Keratinocyte (primary cell): Measurements from ENCODE around the gene DHRSX. TPM values are rescaled to one million over a fixed set of nuclear protein-coding genes. Genes with fewer than 3 reads are reported as not detected.
A peak's percentile ranks its signal among the peaks of the same experiment; 100 is the strongest.

Experiments used
- DNase-seq: peaks from one replicate; pipeline ENCODE4 v3.0.0-alpha.2; 2011; ENCODE audit warnings: low read depth, missing footprints, low spot score
- FAIRE-seq: peaks from 2 replicates; lab custom pipeline; 2011; peaks lifted over from hg19 to GRCh38; lab: Jason Lieb, UNC
- H2AFZ ChIP-seq: 2 replicates; pipeline ENCODE4 v1.6.0; 2012; ENCODE audit warnings: low read length, control low read depth, inconsistent platforms; ENCODE audit not compliant: control insufficient read depth
- H3K27ac ChIP-seq: 2 replicates; pipeline ENCODE4 v1.5.1; 2011; ENCODE audit warnings: low read length; ENCODE audit not compliant: control insufficient read depth, insufficient read depth
- H3K27me3 ChIP-seq: 3 replicates; pipeline ENCODE4 v1.6.0; 2011; ENCODE audit warnings: low read length; ENCODE audit not compliant: control insufficient read depth, insufficient read depth; ENCODE audit errors: extremely low read depth
- H3K36me3 ChIP-seq, 2 experiments: 2 replicates in 1 of 2; 3 replicates in 1 of 2; pipeline ENCODE4 v1.5.1; 2011; ENCODE audit warnings: low read length in 2 of 2, mild to moderate bottlenecking in 1 of 2; ENCODE audit not compliant: control insufficient read depth in 2 of 2, insufficient read depth in 2 of 2; ENCODE audit errors: extremely low read depth in 1 of 2
- H3K4me1 ChIP-seq: 3 replicates; pipeline ENCODE4 v1.5.1; 2011; ENCODE audit warnings: low read length; ENCODE audit not compliant: control insufficient read depth, insufficient read depth; ENCODE audit errors: extremely low read depth
- H3K4me2 ChIP-seq: 3 replicates; pipeline ENCODE4 v1.6.0; 2011; ENCODE audit warnings: low read depth, low read length; ENCODE audit not compliant: control insufficient read depth, insufficient read depth; ENCODE audit errors: extremely low read depth
- H3K4me3 ChIP-seq, 3 experiments: fragments of 200-600 bp in 1 of 3; sonication (generic) in 1 of 3; 2 replicates in 2 of 3; 3 replicates in 1 of 3; pipeline ENCODE4 v1.5.1; 2011 to 2016; ENCODE audit warnings: low read length in 3 of 3, mild to moderate bottlenecking in 3 of 3, control low read depth in 2 of 3, inconsistent platforms in 1 of 3, low read depth in 1 of 3, mixed read lengths in 1 of 3, mixed run types in 1 of 3, moderate library complexity in 1 of 3; ENCODE audit not compliant: control insufficient read depth in 2 of 3, insufficient read depth in 2 of 3; ENCODE audit errors: extremely low read depth in 1 of 3
- H3K79me2 ChIP-seq: 2 replicates; pipeline ENCODE4 v1.6.0; 2012; ENCODE audit warnings: low read length; ENCODE audit not compliant: control insufficient read depth, insufficient read depth
- H3K9ac ChIP-seq: 3 replicates; pipeline ENCODE4 v1.6.0; 2011; ENCODE audit warnings: low read length; ENCODE audit not compliant: control insufficient read depth, insufficient read depth; ENCODE audit errors: extremely low read depth
- H3K9me1 ChIP-seq: 3 replicates; pipeline ENCODE4 v1.6.0; 2011; ENCODE audit warnings: low read length; ENCODE audit not compliant: control insufficient read depth, insufficient read depth; ENCODE audit errors: extremely low read depth
- H3K9me3 ChIP-seq: 2 replicates; pipeline ENCODE4 v1.5.1; 2012; ENCODE audit warnings: low read depth, low read length; ENCODE audit not compliant: control insufficient read depth
- H4K20me1 ChIP-seq: 3 replicates; pipeline ENCODE4 v1.6.0; 2011; ENCODE audit warnings: low read length; ENCODE audit not compliant: control insufficient read depth, insufficient read depth; ENCODE audit errors: extremely low read depth
- EZH2 ChIP-seq: IDR thresholded peaks from one replicate; pipeline ENCODE4 v1.6.1; 2012; ENCODE audit warnings: inconsistent platforms, mild to moderate bottlenecking, low read length, moderate library complexity
- dilution Hi-C: fragments of 300-500 bp; cut with MboI; formaldehyde crosslinking; loops from one replicate; pipeline ENCODE4 v1.7.0; 2020; ENCODE audit warnings: low sequenced_read_pairs; ENCODE audit not compliant: extremely low pct_ligation_motif_present
- polyA plus RNA-seq, 5 experiments: library from polyadenylated mRNA; depleted of rRNA in 3 of 5; stranded (reverse) in 3 of 5; stranded (forward) in 1 of 5; unstranded in 1 of 5; fragments of >200 nt; gene quantifications; 1 replicate in 1 of 5; 2 replicates in 3 of 5; 3 replicates in 1 of 5; pipeline versions ENCODE4 v1.2.1 to v1.2.3, GENCODE V29; 2011 to 2012; ENCODE audit warnings: missing spikeins in 2 of 5, low read depth in 1 of 5, low replicate concordance in 1 of 5
- TF ChIP-seq, protein P1 (sequence below), 3 experiments: IDR thresholded peaks in 1 of 3; conservative IDR thresholded peaks in 1 of 3; optimal IDR thresholded peaks in 1 of 3; 2 replicates in 2 of 3; 3 replicates in 1 of 3; pipeline versions ENCODE3 to v1.5.1; 2011; ENCODE audit warnings: low read length in 3 of 3, mild to moderate bottlenecking in 3 of 3, moderate library complexity in 2 of 3, control low read depth in 1 of 3, inconsistent platforms in 1 of 3; ENCODE audit not compliant: insufficient read depth in 2 of 3; ENCODE audit errors: extremely low read depth in 1 of 3

The DHRSX gene
- polyA plus RNA-seq, 1 donor (not counting 4 experiments of a cell fraction or from before 2014, with no cell fraction given) = 20.4 TPM

GRCh38 chrX:2385224-2385623 is 115.6 kb downstream of the DHRSX start:
- Histone ChIP-seq H3K9me3 (no peaks in the 10 kb centered on the region), H3K36me3 (no peaks in the 10 kb centered on the region), H2AFZ (no peak overlapping the region), H3K27ac (no peak overlapping the region), H3K27me3 (no peaks in the 10 kb centered on the region), H3K9me1 (no peaks in the 10 kb centered on the region), H4K20me1 (no peaks in the 10 kb centered on the region), H3K9ac (no peak overlapping the region), H3K4me1 (peaks cover 9% of the 10 kb centered on the region), H3K79me2 (peaks cover 12% of the 10 kb centered on the region), H3K4me3 (no peak overlapping the region), H3K4me2 (no peak overlapping the region)
- peak; percentile 65 for FAIRE-seq
- dilution Hi-C loops = no loop called here
- no peak for DNase-seq
- TF ChIP-seq, protein P1, sequence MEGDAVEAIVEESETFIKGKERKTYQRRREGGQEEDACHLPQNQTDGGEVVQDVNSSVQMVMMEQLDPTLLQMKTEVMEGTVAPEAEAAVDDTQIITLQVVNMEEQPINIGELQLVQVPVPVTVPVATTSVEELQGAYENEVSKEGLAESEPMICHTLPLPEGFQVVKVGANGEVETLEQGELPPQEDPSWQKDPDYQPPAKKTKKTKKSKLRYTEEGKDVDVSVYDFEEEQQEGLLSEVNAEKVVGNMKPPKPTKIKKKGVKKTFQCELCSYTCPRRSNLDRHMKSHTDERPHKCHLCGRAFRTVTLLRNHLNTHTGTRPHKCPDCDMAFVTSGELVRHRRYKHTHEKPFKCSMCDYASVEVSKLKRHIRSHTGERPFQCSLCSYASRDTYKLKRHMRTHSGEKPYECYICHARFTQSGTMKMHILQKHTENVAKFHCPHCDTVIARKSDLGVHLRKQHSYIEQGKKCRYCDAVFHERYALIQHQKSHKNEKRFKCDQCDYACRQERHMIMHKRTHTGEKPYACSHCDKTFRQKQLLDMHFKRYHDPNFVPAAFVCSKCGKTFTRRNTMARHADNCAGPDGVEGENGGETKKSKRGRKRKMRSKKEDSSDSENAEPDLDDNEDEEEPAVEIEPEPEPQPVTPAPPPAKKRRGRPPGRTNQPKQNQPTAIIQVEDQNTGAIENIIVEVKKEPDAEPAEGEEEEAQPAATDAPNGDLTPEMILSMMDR (optimal IDR thresholded peaks at IDR 0.05 in 1 of 3, IDR thresholded peaks at IDR 0.05 in 1 of 3, conservative IDR thresholded peaks at IDR 0.05 in 1 of 3; ENCODE audit: extremely low read depth in 1 of 3, insufficient read depth in 2 of 3, low read length in 3 of 3) = no peak
- TF ChIP-seq EZH2 = no peak

DNA sequence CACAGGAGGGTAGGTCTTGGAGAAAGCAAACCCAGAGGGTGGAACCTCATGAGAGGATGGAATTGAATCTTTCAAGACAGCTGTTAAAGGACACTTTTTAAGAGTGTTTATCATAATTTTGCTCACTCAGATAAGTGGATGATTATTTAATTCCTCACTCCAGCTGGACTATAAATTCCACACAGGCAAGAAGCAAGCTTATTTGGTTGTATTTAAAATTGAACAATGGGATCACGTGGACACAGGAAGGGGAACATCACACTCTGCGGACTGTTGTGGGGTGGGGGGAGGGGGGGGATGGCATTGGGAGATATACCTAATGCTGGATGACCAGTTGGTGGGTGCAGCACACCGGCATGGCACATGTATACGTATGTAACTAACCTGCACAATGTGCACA is 116.3 kb downstream of the DHRSX start:
- no peaks in the 10 kb centered on the region for H4K20me1 ChIP-seq
- H3K4me1 ChIP-seq = peaks cover 9% of the 10 kb centered on the region
- no peaks in the 10 kb centered on the region for H3K36me3 ChIP-seq
- no peaks in the 10 kb centered on the region for H3K27me3 ChIP-seq
- dilution Hi-C loops = no loop called here
- DNase-seq (no peak), FAIRE-seq (no peak)
- H3K4me3 ChIP-seq = no peak overlapping the region
- H3K27ac ChIP-seq = no peak overlapping the region
- no peak overlapping the region for H2AFZ ChIP-seq
- H3K79me2 ChIP-seq = peaks cover 12% of the 10 kb centered on the region
- no peak for TF ChIP-seq EZH2
- TF ChIP-seq, protein P1 (optimal IDR thresholded peaks at IDR 0.05 in 1 of 3, IDR thresholded peaks at IDR 0.05 in 1 of 3, conservative IDR thresholded peaks at IDR 0.05 in 1 of 3; ENCODE audit: extremely low read depth in 1 of 3, insufficient read depth in 2 of 3, low read length in 3 of 3) = no peak
- no peak overlapping the region for H3K9ac ChIP-seq
- H3K9me1 ChIP-seq = no peaks in the 10 kb centered on the region
- no peaks in the 10 kb centered on the region for H3K9me3 ChIP-seq
- H3K4me2 ChIP-seq = no peak overlapping the region
